Keratinocyte (primary cell): Measurements from ENCODE around the gene ZFPM1. TPM values are rescaled to one million over a fixed set of nuclear protein-coding genes. Genes with fewer than 3 reads are reported as not detected.

Experiments
- DNase-seq: peaks from one replicate; pipeline ENCODE4 v3.0.0-alpha.2; 2011; ENCODE audit warnings: low read depth, missing footprints, low spot score
- FAIRE-seq: peaks from 2 replicates; lab custom pipeline; 2011; peaks lifted over from hg19 to GRCh38; lab: Jason Lieb, UNC
- H2AFZ ChIP-seq: 2 replicates; pipeline ENCODE4 v1.6.0; 2012; ENCODE audit warnings: low read length, control low read depth, inconsistent platforms; ENCODE audit not compliant: control insufficient read depth
- H3K27ac ChIP-seq: 2 replicates; pipeline ENCODE4 v1.5.1; 2011; ENCODE audit warnings: low read length; ENCODE audit not compliant: control insufficient read depth, insufficient read depth
- H3K27me3 ChIP-seq: 3 replicates; pipeline ENCODE4 v1.6.0; 2011; ENCODE audit warnings: low read length; ENCODE audit not compliant: control insufficient read depth, insufficient read depth; ENCODE audit errors: extremely low read depth
- H3K36me3 ChIP-seq, 2 experiments: 2 replicates in 1 of 2; 3 replicates in 1 of 2; pipeline ENCODE4 v1.5.1; 2011; ENCODE audit warnings: low read length in 2 of 2, mild to moderate bottlenecking in 1 of 2; ENCODE audit not compliant: control insufficient read depth in 2 of 2, insufficient read depth in 2 of 2; ENCODE audit errors: extremely low read depth in 1 of 2
- H3K4me1 ChIP-seq: 3 replicates; pipeline ENCODE4 v1.5.1; 2011; ENCODE audit warnings: low read length; ENCODE audit not compliant: control insufficient read depth, insufficient read depth; ENCODE audit errors: extremely low read depth
- H3K4me2 ChIP-seq: 3 replicates; pipeline ENCODE4 v1.6.0; 2011; ENCODE audit warnings: low read depth, low read length; ENCODE audit not compliant: control insufficient read depth, insufficient read depth; ENCODE audit errors: extremely low read depth
- H3K4me3 ChIP-seq, 3 experiments: fragments of 200-600 bp in 1 of 3; sonication (generic) in 1 of 3; 2 replicates in 2 of 3; 3 replicates in 1 of 3; pipeline ENCODE4 v1.5.1; 2011 to 2016; ENCODE audit warnings: low read length in 3 of 3, mild to moderate bottlenecking in 3 of 3, control low read depth in 2 of 3, inconsistent platforms in 1 of 3, low read depth in 1 of 3, mixed read lengths in 1 of 3, mixed run types in 1 of 3, moderate library complexity in 1 of 3; ENCODE audit not compliant: control insufficient read depth in 2 of 3, insufficient read depth in 2 of 3; ENCODE audit errors: extremely low read depth in 1 of 3
- H3K79me2 ChIP-seq: 2 replicates; pipeline ENCODE4 v1.6.0; 2012; ENCODE audit warnings: low read length; ENCODE audit not compliant: control insufficient read depth, insufficient read depth
- H3K9ac ChIP-seq: 3 replicates; pipeline ENCODE4 v1.6.0; 2011; ENCODE audit warnings: low read length; ENCODE audit not compliant: control insufficient read depth, insufficient read depth; ENCODE audit errors: extremely low read depth
- H3K9me1 ChIP-seq: 3 replicates; pipeline ENCODE4 v1.6.0; 2011; ENCODE audit warnings: low read length; ENCODE audit not compliant: control insufficient read depth, insufficient read depth; ENCODE audit errors: extremely low read depth
- H3K9me3 ChIP-seq: 2 replicates; pipeline ENCODE4 v1.5.1; 2012; ENCODE audit warnings: low read depth, low read length; ENCODE audit not compliant: control insufficient read depth
- H4K20me1 ChIP-seq: 3 replicates; pipeline ENCODE4 v1.6.0; 2011; ENCODE audit warnings: low read length; ENCODE audit not compliant: control insufficient read depth, insufficient read depth; ENCODE audit errors: extremely low read depth
- EZH2 ChIP-seq: IDR thresholded peaks from one replicate; pipeline ENCODE4 v1.6.1; 2012; ENCODE audit warnings: inconsistent platforms, mild to moderate bottlenecking, low read length, moderate library complexity
- dilution Hi-C: fragments of 300-500 bp; cut with MboI; formaldehyde crosslinking; loops from one replicate; pipeline ENCODE4 v1.7.0; 2020; ENCODE audit warnings: low sequenced_read_pairs; ENCODE audit not compliant: extremely low pct_ligation_motif_present
- polyA plus RNA-seq, 5 experiments: library from polyadenylated mRNA; depleted of rRNA in 3 of 5; stranded (reverse) in 3 of 5; stranded (forward) in 1 of 5; unstranded in 1 of 5; fragments of >200 nt; gene quantifications; 1 replicate in 1 of 5; 2 replicates in 3 of 5; 3 replicates in 1 of 5; pipeline versions ENCODE4 v1.2.1 to v1.2.3, GENCODE V29; 2011 to 2012; ENCODE audit warnings: missing spikeins in 2 of 5, low read depth in 1 of 5, low replicate concordance in 1 of 5
- TF ChIP-seq, protein P1 (sequence below), 3 experiments: IDR thresholded peaks in 1 of 3; conservative IDR thresholded peaks in 1 of 3; optimal IDR thresholded peaks in 1 of 3; 2 replicates in 2 of 3; 3 replicates in 1 of 3; pipeline versions ENCODE3 to v1.5.1; 2011; ENCODE audit warnings: low read length in 3 of 3, mild to moderate bottlenecking in 3 of 3, moderate library complexity in 2 of 3, control low read depth in 1 of 3, inconsistent platforms in 1 of 3; ENCODE audit not compliant: insufficient read depth in 2 of 3; ENCODE audit errors: extremely low read depth in 1 of 3

Gene ZFPM1
- polyA plus RNA-seq, 1 donor (not counting 4 experiments of a cell fraction or from before 2014, with no cell fraction given): 0.42 TPM

DNA sequence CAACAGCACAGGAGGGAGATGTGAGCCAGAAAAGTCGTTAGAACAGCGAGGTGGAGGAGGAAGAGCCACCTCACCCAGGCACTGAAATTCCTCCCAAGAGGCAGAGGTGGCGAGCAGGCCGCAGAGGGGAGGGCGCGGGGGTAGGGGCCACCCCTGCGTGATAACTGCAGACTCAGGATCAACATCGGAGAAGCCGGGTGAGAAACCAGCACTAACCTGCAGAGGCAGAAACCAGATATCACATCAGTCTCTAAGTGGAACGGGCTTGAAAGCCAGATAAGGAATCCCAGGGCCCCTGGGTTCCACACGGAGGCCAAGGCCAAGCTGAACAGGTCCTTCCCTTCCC is 77.8 kb downstream of the ZFPM1 start:
- dilution Hi-C loops: no loop called here
- Histone ChIP-seq H3K9me3 (no peaks in the 10 kb centered on the region), H3K79me2 (peaks cover 3% of the 10 kb centered on the region), H4K20me1 (no peaks in the 10 kb centered on the region), H3K4me2 (no peak overlapping the region), H3K4me1 (peaks cover 7% of the 10 kb centered on the region), H3K27ac (no peak overlapping the region), H2AFZ (no peak overlapping the region), H3K9ac (no peak overlapping the region), H3K27me3 (no peaks in the 10 kb centered on the region), H3K36me3 (peaks cover 0 to 4% of the 10 kb centered on the region in 2 experiments), H3K9me1 (no peaks in the 10 kb centered on the region), H3K4me3 (no peak overlapping the region)
- TF ChIP-seq, protein P1, sequence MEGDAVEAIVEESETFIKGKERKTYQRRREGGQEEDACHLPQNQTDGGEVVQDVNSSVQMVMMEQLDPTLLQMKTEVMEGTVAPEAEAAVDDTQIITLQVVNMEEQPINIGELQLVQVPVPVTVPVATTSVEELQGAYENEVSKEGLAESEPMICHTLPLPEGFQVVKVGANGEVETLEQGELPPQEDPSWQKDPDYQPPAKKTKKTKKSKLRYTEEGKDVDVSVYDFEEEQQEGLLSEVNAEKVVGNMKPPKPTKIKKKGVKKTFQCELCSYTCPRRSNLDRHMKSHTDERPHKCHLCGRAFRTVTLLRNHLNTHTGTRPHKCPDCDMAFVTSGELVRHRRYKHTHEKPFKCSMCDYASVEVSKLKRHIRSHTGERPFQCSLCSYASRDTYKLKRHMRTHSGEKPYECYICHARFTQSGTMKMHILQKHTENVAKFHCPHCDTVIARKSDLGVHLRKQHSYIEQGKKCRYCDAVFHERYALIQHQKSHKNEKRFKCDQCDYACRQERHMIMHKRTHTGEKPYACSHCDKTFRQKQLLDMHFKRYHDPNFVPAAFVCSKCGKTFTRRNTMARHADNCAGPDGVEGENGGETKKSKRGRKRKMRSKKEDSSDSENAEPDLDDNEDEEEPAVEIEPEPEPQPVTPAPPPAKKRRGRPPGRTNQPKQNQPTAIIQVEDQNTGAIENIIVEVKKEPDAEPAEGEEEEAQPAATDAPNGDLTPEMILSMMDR (optimal IDR thresholded peaks at IDR 0.05 in 1 of 3, IDR thresholded peaks at IDR 0.05 in 1 of 3, conservative IDR thresholded peaks at IDR 0.05 in 1 of 3; ENCODE audit: extremely low read depth in 1 of 3, insufficient read depth in 2 of 3, low read length in 3 of 3): no peak
- TF ChIP-seq EZH2: no peak
- FAIRE-seq: no peak
- DNase-seq: no peak

DNA sequence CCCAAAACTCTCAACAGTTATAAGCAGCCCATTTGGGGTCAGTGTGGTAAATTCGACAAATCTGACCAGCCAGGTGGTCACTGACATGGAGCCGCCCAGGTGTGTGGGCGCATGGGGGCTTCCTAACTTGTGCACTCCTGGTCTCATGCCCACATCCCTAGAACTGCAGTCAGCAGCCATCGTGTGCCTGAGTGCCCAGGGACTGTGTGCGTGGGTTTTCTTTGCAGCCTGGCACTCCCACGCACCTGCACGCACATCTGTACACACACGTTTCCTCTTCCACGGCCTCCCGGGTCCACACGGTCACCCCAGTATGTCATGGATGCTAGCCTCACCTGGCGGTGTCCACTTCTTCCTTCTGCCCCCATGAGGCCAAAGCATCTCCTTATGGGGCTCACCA is 78.3 kb downstream of the ZFPM1 start:
- peaks cover 3% of the 10 kb centered on the region for H3K79me2 ChIP-seq
- TF ChIP-seq, protein P1 (optimal IDR thresholded peaks at IDR 0.05 in 1 of 3, IDR thresholded peaks at IDR 0.05 in 1 of 3, conservative IDR thresholded peaks at IDR 0.05 in 1 of 3; ENCODE audit: extremely low read depth in 1 of 3, insufficient read depth in 2 of 3, low read length in 3 of 3): no peak
- TF ChIP-seq EZH2: no peak
- peaks cover 0 to 4% of the 10 kb centered on the region in 2 experiments for H3K36me3 ChIP-seq
- no peak overlapping the region for H3K4me2 ChIP-seq
- H2AFZ ChIP-seq: no peak overlapping the region
- H4K20me1 ChIP-seq: no peaks in the 10 kb centered on the region
- dilution Hi-C loops: no loop called here
- no peak overlapping the region for H3K9ac ChIP-seq
- no peaks in the 10 kb centered on the region for H3K9me3 ChIP-seq
- no peaks in the 10 kb centered on the region for H3K9me1 ChIP-seq
- no peak overlapping the region for H3K27ac ChIP-seq
- H3K4me1 ChIP-seq: peaks cover 7% of the 10 kb centered on the region
- FAIRE-seq (no peak), DNase-seq (no peak)
- no peak overlapping the region for H3K4me3 ChIP-seq
- H3K27me3 ChIP-seq: no peaks in the 10 kb centered on the region
